HG03025 (cell line): Measurements from ENCODE around the gene GRIK5.

Source experiments
- ATAC-seq: cut with Tn5 transposase; IDR thresholded peaks from one replicate; pipeline ENCODE4 v1.9.1; 2021; ENCODE audit warnings: mild to moderate bottlenecking, moderate library complexity; ENCODE audit not compliant: unreplicated experiment, low FRiP score

The GRIK5 gene

GRCh38 chr19:42076380-42076944 is 6.5 kb upstream of the GRIK5 start:
- ATAC-seq = no peak

- peak; percentile 89 for ATAC-seq
These were observed 5.8 kb upstream of the GRIK5 start, which contains the start of gene ZNF574 for GRCh38 chr19:42075616-42076379. ZNF574 (plus strand) TSS chr19:42076166; CDS start chr19:42078607, 2,441 bp downstream.

GRCh38 chr19:42075364-42075615 is 5.3 kb upstream of the GRIK5 start:
- ATAC-seq = peak; percentile 6

- ATAC-seq = no peak
These were observed 4.7 kb upstream of the GRIK5 start for GRCh38 chr19:42074513-42075363.

GRCh38 chr19:42071247-42071646 is 1.2 kb upstream of the GRIK5 start:
- no peak for ATAC-seq

- no peak for ATAC-seq
These were observed 1.0 kb downstream of the GRIK5 start for GRCh38 chr19:42068756-42069571.

- ATAC-seq = no peak
These were observed 1.6 kb downstream of the GRIK5 start for GRCh38 chr19:42068361-42068755.

GRCh38 chr19:42067315-42067888 is 2.6 kb downstream of the GRIK5 start:
- no peak for ATAC-seq

- ATAC-seq = no peak
These were observed 3.8 kb downstream of the GRIK5 start for GRCh38 chr19:42066075-42066754.

GRCh38 chr19:42065511-42065910 is 4.5 kb downstream of the GRIK5 start:
- no peak for ATAC-seq

- ATAC-seq = no peak
These were observed 5.0 kb downstream of the GRIK5 start for GRCh38 chr19:42065051-42065450.

GRCh38 chr19:42064432-42064831 is 5.6 kb downstream of the GRIK5 start:
- ATAC-seq = no peak

GRCh38 chr19:42062381-42062780 is 7.6 kb downstream of the GRIK5 start:
- ATAC-seq = no peak

- no peak for ATAC-seq
These were observed 9.9 kb downstream of the GRIK5 start for GRCh38 chr19:42060117-42060516.

GRCh38 chr19:42059196-42059595 is 10.8 kb downstream of the GRIK5 start:
- ATAC-seq = no peak

- no peak for ATAC-seq
These were observed 12.2 kb downstream of the GRIK5 start for GRCh38 chr19:42057846-42058245.

- ATAC-seq = no peak
These were observed 15.8 kb downstream of the GRIK5 start for GRCh38 chr19:42054205-42054604.

- no peak for ATAC-seq
These were observed 16.7 kb downstream of the GRIK5 start for GRCh38 chr19:42053037-42053935.
